ENCODE data around the gene RNASE4. TPM values are rescaled to one million over a fixed set of nuclear protein-coding genes. Genes with fewer than 3 reads are reported as not detected.

RNASE4 gene
- total RNA-seq, 4 donors from 2014 or later = 171 to 355 (median 289) TPM

DNA sequence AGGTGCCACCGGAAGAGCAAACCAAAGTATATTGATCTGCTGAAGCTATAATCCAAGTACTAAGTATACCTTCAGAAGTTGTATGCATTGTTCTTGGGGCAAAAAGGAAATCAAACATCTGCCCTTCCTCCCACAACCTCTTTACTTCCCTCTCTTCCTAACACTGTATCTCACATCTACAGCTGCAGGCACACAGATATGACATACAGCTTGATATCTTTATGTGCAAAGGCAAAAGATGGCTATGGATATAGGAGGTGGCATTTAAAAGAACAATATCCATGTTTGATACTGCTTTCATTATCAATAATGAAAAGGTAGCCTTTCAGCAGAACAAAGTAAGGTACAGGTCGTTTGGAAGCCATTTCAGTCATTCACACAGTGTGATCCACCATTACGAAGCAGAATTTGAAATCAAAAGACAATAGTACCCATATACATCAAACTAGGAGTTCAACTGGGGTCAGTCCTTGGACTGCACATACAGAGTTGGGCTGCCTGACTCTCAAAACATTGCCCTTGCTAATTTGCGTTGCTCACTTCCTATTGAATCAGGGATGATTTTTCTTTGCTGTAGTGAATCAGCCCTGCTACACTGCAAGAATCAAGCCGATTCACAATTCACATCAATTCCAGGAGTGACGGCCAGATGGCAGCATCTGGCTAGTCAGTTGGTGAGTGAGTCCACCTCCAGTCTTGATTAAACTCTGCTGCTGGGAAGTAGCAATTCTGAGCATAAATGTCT, 13.1 kb downstream of the RNASE4 start:
- TF ChIP-seq, protein P1, sequence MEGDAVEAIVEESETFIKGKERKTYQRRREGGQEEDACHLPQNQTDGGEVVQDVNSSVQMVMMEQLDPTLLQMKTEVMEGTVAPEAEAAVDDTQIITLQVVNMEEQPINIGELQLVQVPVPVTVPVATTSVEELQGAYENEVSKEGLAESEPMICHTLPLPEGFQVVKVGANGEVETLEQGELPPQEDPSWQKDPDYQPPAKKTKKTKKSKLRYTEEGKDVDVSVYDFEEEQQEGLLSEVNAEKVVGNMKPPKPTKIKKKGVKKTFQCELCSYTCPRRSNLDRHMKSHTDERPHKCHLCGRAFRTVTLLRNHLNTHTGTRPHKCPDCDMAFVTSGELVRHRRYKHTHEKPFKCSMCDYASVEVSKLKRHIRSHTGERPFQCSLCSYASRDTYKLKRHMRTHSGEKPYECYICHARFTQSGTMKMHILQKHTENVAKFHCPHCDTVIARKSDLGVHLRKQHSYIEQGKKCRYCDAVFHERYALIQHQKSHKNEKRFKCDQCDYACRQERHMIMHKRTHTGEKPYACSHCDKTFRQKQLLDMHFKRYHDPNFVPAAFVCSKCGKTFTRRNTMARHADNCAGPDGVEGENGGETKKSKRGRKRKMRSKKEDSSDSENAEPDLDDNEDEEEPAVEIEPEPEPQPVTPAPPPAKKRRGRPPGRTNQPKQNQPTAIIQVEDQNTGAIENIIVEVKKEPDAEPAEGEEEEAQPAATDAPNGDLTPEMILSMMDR (IDR thresholded peaks at IDR 0.05; ENCODE audit: low read depth) = no peak

DNA sequence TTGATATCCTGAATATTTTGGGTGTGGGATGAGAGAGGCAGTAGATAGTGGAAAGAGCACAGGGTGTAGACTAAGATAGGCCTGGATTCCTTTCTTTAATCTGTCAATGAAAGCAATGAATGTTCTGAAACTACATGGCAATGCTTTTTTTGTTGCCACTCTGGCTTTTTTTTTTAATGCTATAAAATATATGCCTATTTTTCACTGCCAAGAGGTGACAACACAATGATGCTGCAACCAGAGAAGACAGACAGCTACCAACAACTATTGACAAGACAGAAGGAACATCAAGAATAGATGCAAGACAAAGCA, 13.6 kb downstream of the RNASE4 start:
- TF ChIP-seq, protein P1 (IDR thresholded peaks at IDR 0.05; ENCODE audit: low read depth) = no peak

DNA sequence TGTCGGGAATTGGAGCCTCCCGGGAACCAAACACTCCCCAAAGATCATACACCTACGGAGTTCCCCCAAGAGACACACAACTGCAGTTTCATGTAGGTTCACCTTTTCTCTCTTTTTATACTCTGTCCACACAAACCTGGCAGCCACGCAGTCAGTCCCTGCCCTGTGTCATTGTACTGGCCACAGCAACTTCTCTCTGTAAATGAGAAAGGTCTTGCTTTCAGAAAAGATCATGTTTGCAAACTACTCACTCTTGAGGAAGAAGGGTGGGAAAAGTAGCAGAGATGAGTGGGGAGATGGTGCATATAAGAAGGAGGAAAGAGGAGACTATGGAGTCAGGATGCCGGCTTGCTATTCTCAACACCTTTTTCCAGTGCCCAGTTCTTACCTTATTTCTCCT, 14.6 kb downstream of the RNASE4 start:
- TF ChIP-seq, protein P1 (IDR thresholded peaks at IDR 0.05; ENCODE audit: low read depth) = no peak

DNA sequence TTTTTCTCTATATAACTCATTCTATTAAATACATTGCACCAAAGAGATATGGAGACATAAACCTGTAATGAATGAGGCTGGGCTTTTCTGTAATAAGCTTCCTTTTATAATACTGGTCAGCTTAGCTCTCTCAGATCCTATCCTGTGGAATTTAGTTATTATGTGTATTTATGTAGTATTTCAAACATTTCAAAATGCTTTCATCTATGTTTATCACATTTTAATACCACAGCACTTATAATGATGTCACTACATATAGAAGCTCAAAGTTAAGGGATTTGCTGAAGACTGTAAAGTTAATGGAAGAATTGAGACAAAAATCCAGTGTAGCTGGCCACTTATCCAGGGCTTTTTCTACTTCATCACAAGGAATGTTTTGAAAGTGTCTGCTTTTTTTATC, 15.6 kb downstream of the RNASE4 start:
- TF ChIP-seq, protein P1 (IDR thresholded peaks at IDR 0.05; ENCODE audit: low read depth) = no peak

DNA sequence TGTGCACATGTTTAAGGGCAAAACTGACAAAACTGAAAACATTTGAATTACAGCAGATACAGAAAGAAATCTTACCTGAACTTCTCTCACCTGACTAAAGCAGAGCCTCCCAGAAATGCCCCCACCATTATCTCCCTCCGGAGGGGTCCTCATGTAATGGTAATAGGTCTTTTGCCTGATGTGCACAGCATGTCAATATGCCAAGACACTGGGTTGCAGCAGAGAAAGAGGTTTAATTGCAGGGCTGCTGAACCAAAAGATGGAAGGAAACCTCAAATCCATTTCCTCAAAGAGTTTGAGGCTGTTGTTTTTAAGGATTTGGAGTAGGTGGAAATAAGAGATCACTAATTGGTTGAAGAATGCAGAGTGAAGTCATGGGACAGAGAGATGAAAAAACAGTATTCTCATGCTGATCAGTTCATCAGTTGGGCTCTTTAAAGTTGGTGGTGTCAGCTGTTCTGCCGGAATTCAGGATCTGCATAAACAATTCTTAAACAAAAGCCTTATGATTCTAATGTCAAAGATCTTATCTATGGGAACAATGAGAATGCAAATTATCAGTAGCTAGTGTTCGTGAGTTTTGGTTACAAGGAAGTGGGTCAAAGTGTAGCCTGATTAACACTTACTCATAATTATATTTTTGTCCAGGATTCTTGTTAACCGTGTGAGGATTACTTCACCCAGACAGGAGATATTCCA, 22.4 kb downstream of the RNASE4 start:
- TF ChIP-seq, protein P1 (IDR thresholded peaks at IDR 0.05; ENCODE audit: low read depth) = no peak

DNA sequence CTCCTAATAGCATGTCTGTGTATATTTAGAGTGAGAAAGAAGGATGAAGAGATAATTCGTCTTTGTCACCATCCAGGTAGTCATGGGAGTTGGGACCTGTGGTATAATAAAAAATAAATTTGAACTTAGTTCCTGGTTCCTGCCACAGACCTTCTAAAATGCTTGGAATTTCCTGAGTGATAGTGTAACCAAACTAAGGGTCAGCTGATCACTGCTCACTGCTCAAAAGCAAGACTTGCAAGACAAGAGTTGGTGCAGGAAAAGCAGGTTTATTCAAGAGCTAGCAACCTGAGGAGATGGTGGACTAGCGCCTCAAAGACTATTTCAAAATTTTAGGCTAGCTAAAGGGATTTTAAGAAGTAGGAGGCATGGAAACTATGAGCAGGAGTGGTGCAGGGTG, 23.3 kb downstream of the RNASE4 start:
- TF ChIP-seq, protein P1 (IDR thresholded peaks at IDR 0.05; ENCODE audit: low read depth) = no peak

DNA sequence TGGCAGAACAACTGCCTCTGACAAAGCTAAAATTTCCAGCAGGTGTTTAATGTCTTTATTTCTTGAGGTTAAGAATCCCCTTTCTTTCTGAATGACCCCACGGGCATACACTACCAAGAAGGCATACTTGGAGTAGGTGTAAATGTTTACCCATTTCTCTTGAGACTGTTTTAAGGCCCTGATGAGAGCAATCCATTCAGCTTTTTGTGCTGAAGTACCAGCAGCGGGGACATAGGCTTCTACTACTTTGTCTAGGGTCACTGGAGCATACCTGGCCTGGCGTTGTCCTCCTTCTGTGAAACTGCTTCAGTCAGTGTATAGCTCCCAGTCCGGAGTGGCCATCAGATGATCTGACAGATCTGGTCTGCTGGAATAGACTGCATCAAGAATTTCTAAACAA, 26.9 kb downstream of the RNASE4 start:
- TF ChIP-seq, protein P1 (IDR thresholded peaks at IDR 0.05; ENCODE audit: low read depth) = no peak

Data from subcutaneous adipose tissue (tissue), 4 donors.